Suprapubic skin (tissue), 4 donors: ENCODE measurements around the gene PLAU.

Source experiments
- CTCF ChIP-seq, 2 donors: fragments of 200-600 bp in 1 of 2; fragments of 450-650 bp in 1 of 2; sonication (generic) in 1 of 2; IDR thresholded peaks; one replicate each; pipeline ENCODE4 v1.5.1; 2016 to 2019; ENCODE audit warnings: antibody characterized with exemption in 2 of 2, mild to moderate bottlenecking in 1 of 2, moderate library complexity in 1 of 2
- EP300 ChIP-seq: sonication (generic); formaldehyde crosslinking; IDR thresholded peaks from one replicate; pipeline ENCODE4 v1.6.1; 2017; ENCODE audit warnings: antibody characterized with exemption
- POLR2A ChIP-seq, 2 donors: fragments of 450-650 bp; IDR thresholded peaks; one replicate each; pipeline ENCODE4 v1.6.1; 2017; ENCODE audit warnings: antibody characterized with exemption in 2 of 2, mild to moderate bottlenecking in 2 of 2, moderate library complexity in 2 of 2
- POLR2AphosphoS5 ChIP-seq, 3 donors: sonication (generic); formaldehyde crosslinking; IDR thresholded peaks; one replicate each; pipeline ENCODE4 v1.6.1; 2017; ENCODE audit warnings: antibody characterized with exemption in 3 of 3

GRCh38 chr10:73894245-73894971 is 16.5 kb upstream of the PLAU start:
- TF ChIP-seq POLR2A (IDR thresholded peaks at IDR 0.05) (no peak), CTCF (IDR thresholded peaks at IDR 0.05) (no peak), POLR2AphosphoS5 (IDR thresholded peaks at IDR 0.05) (no peak), EP300 (no peak)
